HEK293T (cell line): Measurements from ENCODE around the gene CCDC92B.

Experiments used
- BHLHE40 ChIP-seq: fragments of 450-650 bp; IDR thresholded peaks from 2 replicates; pipeline ENCODE4 v1.6.1; 2016; ENCODE audit warnings: mild to moderate bottlenecking, moderate library complexity, borderline replicate concordance
- SP1 ChIP-seq: fragments of 450-650 bp; IDR thresholded peaks from 2 replicates; pipeline ENCODE4 v1.6.1; 2017

- TF ChIP-seq BHLHE40 (no peak), SP1 (no peak)
Observed at GRCh38 chr17:2722611-2723010, 26.8 kb downstream of the CCDC92B start.
